ENCODE data around the gene PWWP2B.

Gene PWWP2B

DNA sequence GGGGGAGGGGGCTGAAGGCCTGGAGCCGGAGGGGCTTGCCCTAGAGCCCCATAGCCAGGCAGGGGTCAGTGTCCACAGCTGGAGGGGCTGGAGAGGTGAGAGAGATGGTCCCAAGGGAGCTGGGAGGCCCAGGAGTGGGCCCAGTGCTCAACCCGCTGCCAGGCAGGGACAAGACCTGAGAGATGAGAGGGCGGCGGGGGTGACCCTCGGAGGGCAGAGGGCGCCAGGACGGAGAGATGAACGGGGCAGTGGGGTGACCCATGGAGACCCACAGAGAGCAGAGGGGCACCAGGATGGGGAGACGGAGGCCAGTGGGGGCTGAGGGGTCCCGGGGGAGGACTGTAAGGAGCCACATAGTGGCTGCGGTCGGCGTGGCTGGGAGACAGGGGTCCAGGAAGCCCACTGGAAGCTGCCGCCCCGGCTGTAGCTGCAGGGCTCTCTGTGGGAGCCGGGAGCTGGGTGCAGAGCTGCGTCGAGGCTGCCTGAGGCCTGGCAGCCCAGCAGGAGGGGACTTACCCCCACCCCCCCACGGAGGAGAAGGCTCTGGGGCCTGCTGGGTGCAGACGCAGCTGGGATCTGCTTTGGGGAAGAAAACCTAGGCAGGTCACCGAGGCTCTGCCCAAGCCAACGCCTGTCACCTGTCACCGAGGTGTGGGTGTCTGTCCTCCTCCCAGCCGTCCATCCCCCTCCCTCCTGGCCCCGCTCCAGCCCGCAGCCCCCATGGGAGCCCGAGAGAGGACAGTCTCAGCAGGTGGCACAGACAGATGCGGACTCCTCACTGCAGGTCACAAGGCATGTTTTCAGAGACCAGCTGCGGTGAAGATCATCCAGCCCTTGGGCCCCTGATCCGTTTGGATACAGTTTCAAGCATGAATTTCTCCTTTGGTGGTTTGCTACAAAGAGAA is 25.1 kb downstream of the PWWP2B start:
- Mint-ChIP-seq H3K27me3 (no peaks in the 10 kb centered on the region), H3K4me3 (peak overlapping the region; percentile 39), H3K9me3 (no peaks in the 10 kb centered on the region), H3K4me1 (peaks cover 17% of the 10 kb centered on the region), H3K27ac (peak overlapping the region; percentile 85), H3K36me3 (no peaks in the 10 kb centered on the region)

DNA sequence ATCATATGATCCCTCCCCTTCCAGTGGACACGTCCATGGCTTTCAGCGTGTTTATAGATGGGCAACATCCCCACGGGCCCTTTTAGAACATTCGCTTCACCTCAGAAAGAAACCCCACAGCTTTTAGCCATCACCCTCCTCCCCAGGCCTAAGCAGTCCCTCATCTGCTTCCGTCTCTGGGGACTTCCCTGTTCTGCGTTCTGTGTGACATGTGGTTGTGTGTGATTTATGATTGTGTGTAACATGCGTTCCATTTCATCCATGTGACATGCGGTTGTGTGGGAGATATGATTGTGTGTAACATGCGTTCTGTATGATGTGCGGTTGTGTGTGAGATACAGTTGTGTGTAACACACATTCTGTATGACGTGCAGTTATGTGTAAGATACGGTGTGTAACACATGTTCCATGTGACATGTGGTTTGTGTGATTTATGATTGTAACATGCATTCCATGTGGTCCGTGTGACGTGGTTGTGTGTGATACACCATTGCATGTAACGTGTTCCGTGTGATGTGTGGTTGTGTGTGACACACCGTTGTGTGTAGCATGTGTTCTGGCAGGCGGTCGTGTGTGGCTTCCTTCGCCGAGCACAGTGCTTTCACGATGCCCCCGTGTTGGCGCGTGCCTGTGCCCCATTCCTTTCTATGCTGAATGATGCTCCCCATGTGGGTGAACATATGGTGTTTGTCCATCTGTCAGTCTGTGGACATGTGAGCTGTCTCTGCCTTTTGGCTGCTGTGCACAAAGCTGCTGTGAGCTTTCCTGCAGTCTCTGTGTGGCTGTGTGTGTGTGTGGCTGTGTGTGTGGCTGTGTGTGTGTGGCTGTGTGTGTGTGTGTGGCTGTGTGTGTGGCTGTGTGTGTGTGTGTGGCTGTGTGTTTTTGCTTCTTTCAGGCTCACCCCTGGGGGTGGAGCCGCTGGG is 26.2 kb downstream of the PWWP2B start:
- H3K27me3 Mint-ChIP-seq = no peaks in the 10 kb centered on the region
- peak overlapping the region; percentile 4 for H3K4me3 Mint-ChIP-seq
- H3K27ac Mint-ChIP-seq = peak overlapping the region; percentile 85
- H3K4me1 Mint-ChIP-seq = peaks cover 17% of the 10 kb centered on the region
- no peaks in the 10 kb centered on the region for H3K9me3 Mint-ChIP-seq
- no peaks in the 10 kb centered on the region for H3K36me3 Mint-ChIP-seq

DNA sequence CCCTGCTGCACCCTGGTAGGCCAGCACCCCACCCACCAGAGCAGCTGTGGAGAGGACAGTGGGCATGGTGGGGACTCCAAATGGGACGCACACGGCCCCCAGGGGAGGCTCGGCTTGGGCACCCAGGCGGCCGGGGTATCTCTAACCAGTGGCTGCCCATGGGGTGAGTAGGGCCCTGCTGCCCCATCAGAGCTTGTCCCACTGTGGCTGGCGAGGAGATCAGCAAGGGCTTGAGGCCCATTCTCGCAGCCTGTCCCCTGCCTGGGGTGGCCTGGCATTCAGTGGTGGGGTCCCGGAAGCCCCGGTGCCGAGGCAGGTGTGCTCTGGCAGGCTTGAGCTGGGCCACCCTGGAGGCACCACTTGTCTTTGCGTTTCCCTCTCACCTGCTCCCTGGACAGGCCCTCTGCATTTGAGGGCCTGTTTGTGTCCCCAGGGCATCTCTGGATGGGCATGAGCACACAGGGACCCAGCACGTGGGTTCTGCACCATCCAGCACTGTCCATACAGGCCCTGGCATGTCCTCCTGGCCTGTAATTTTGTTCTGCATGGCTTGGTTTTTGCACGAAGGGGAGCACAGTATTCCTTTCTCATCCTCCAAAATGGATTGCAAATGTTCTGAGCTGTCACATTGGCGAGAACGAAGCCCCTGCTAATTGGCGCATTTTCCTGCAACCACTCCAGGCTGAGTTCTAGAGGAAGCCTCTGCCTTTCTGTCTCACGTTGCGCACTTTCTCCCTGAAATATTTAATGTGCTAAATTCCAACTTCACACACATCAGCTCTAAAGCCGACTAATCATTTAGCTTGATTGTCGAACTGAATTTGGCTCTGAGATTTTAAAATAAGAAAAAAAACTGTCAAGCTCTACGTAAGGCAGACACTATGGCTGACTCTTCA is 27.2 kb downstream of the PWWP2B start:
- H3K36me3 Mint-ChIP-seq = no peaks in the 10 kb centered on the region
- no peak overlapping the region for H3K27ac Mint-ChIP-seq
- H3K4me3 Mint-ChIP-seq = no peak overlapping the region
- no peaks in the 10 kb centered on the region for H3K27me3 Mint-ChIP-seq
- no peaks in the 10 kb centered on the region for H3K9me3 Mint-ChIP-seq
- H3K4me1 Mint-ChIP-seq = peaks cover 17% of the 10 kb centered on the region

DNA sequence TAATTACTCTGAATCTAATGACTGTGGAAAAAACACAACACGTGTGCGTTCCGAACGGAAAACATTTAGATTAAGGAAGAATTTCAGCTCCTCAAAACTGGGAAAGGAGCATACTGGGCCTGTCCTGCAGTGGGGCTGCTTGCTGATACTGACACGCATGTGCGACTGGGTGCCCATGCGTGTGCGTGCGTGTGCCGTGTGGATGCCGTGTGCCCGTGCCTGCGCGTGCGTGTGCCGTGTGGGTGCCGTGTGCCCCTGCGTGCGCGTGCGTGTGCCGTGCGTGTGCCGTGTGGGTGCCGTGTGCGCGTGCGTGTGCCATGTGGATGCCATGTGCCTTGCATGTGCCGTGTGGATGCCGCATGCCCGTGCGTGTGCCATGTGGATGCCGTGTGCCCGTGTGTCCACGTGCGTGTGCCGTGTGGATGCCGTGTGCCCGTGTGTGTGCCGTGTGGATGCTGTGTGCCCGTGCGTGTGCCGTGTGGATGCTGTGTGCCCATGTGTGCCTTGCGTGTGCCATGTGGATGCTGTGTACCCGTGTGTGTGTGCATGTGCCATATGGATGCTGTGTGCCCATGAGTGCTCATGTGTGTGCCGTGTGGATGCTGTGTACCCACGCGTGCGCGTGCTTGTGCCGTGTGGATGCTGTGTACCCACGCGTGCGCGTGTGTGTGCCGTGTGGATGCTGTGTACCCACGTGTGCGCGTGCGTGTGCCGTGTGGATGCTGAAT is 28.2 kb downstream of the PWWP2B start:
- no peaks in the 10 kb centered on the region for H3K9me3 Mint-ChIP-seq
- no peaks in the 10 kb centered on the region for H3K27me3 Mint-ChIP-seq
- no peaks in the 10 kb centered on the region for H3K36me3 Mint-ChIP-seq
- peaks cover 19% of the 10 kb centered on the region for H3K4me1 Mint-ChIP-seq
- no peak overlapping the region for H3K4me3 Mint-ChIP-seq
- no peak overlapping the region for H3K27ac Mint-ChIP-seq

DNA sequence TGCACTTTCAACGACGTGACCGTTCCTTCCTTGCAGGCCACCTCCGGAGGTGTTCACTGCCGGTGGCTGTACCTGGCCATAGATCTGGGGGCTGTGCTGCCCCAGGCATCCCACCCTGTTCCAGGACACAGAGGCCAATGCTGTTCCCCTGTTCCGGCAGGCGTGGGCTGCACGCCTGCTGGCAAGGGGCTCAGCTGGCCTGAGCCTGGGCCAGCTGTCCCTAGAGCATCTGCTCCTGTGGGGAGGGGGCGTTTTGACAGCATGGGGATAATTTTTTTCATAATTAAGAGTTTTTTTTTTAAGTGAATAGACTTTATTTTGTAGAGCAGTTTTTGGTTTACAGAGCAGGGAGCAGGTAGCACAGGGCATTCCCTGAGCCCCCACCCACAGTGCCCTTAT is 28.8 kb downstream of the PWWP2B start:
- Mint-ChIP-seq H3K27me3 (no peaks in the 10 kb centered on the region), H3K4me3 (no peak overlapping the region), H3K4me1 (peaks cover 20% of the 10 kb centered on the region), H3K27ac (no peak overlapping the region), H3K9me3 (no peaks in the 10 kb centered on the region), H3K36me3 (no peaks in the 10 kb centered on the region)

DNA sequence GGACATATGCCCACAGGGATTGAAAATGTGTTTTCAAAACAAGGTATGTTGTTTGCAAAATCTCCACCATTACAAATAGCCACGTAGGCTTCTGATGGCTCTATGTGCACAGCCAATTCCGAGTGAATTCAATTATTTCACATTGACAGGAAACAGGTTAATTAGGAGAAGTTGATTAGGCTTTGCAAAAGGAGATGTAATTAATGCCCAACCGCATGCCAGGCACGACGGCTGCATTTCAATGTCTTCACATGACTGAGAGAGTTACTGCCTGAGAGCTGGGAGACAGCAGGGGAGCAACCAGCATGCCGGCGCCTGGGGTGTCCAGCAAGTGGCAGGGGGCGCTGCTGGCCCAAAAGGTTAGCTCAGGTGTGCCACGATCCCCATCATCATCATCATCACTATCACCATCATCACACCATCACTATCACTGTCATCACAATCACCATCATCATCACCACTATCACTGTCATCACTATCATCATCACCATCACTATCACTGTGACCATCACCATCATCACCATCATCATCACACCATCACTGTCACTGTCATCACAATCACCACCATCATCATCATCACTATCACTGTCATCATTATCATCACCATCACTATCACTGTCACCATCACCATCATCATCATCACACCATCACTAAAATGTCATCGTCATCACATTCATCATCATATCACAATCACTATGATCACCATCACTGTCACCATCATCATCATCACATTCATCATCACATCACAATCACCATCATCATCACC is 30.2 kb downstream of the PWWP2B start:
- Mint-ChIP-seq H3K4me1 (peaks cover 15% of the 10 kb centered on the region), H3K4me3 (no peak overlapping the region), H3K9me3 (no peaks in the 10 kb centered on the region), H3K36me3 (no peaks in the 10 kb centered on the region), H3K27me3 (no peaks in the 10 kb centered on the region), H3K27ac (no peak overlapping the region)

DNA sequence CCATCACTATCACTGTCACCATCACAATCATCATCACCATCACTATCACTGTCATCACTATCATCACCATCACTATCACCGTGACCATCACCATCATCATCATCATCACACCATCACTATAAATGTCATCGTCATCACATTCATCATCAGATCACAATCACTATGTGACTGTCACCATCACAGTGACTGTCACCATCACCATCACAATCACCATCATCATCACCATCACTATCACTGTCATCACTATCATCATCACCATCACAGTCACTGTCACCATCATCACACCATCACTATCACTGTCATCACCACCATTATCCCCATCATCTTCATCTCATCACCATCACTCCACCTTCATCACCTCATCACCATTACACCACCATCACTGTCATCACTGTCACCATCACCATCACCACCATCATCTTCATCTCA is 31.0 kb downstream of the PWWP2B start:
- no peak overlapping the region for H3K4me3 Mint-ChIP-seq
- H3K36me3 Mint-ChIP-seq = no peaks in the 10 kb centered on the region
- no peaks in the 10 kb centered on the region for H3K27me3 Mint-ChIP-seq
- H3K4me1 Mint-ChIP-seq = peaks cover 9% of the 10 kb centered on the region
- H3K9me3 Mint-ChIP-seq = no peaks in the 10 kb centered on the region
- H3K27ac Mint-ChIP-seq = no peak overlapping the region

DNA sequence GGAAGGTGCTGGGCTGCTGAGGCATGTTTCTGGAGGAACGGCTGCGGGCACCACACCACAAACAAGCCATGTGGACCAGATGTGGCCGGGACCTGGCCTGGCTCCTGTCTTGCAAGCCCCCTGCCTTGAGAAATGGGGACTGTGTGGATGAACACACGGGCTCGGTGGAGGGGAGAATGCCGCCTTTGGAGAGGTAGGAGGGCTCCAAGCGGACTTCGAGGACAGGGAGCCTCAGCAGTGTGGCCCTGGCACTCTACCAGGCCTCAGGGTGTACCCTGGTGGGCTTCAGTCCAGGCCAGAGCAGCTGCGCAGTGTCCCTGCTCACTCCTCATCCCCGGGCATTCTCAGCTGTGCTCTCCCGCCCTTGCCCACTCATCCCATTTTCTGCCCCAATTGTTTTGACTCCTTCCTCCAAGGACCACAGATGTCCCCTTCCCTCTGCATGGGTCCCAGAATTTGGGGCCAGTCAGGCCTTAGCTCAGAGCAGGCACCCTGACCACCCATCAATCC is 31.5 kb downstream of the PWWP2B start:
- H3K4me3 Mint-ChIP-seq = no peak overlapping the region
- H3K4me1 Mint-ChIP-seq = peaks cover 6% of the 10 kb centered on the region
- H3K27me3 Mint-ChIP-seq = no peaks in the 10 kb centered on the region
- H3K9me3 Mint-ChIP-seq = no peaks in the 10 kb centered on the region
- no peaks in the 10 kb centered on the region for H3K36me3 Mint-ChIP-seq
- no peak overlapping the region for H3K27ac Mint-ChIP-seq

DNA sequence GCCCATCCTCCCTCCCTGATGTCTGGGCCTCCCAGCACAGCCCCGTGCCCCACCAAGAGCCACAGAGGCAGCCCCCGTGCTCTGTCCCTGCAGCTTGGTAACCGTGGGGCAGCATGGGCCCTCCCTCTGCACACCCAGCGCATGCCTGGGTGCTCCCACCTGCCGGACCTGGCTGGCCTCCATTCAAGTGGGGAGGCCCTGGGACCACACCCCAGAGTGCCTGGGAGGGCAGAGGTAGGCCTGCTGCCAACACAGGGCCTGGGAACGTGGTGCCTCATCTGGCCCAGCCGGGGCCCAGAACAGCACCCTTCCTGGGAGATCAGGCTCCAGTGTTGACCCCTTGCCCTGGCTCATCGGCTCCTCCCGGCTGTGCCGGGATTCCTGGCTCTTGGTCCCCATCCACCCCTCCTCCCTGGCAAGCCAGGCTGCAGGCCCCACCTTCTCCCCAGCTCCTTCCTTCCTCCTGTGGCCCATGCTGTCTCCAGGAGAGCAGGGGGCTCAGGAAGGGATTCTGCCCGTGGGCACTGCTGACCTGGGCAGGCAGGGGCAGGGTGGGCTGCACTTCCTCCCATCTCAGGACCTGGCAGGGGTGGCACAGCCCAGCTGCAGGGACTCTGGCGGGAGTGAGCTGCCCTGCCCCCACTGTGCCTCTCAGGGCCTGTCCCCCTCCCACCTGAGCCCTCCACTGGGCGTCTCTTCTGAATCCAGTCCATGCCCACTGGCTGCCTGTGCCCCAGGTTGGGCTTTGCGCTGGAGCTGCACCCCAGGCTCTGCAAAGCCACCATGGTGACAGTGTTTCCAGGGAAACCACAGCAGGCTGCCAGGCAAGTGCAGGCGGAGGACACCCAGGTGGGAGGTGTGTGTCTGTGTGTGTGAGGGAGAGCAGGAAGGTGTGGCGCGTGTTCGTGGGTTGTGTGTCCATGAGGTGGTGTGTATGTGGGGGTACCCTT is 32.6 kb downstream of the PWWP2B start:
- Mint-ChIP-seq H3K4me3 (no peak overlapping the region), H3K36me3 (no peaks in the 10 kb centered on the region), H3K9me3 (no peaks in the 10 kb centered on the region), H3K27ac (no peak overlapping the region), H3K4me1 (peaks cover 11% of the 10 kb centered on the region), H3K27me3 (no peaks in the 10 kb centered on the region)

DNA sequence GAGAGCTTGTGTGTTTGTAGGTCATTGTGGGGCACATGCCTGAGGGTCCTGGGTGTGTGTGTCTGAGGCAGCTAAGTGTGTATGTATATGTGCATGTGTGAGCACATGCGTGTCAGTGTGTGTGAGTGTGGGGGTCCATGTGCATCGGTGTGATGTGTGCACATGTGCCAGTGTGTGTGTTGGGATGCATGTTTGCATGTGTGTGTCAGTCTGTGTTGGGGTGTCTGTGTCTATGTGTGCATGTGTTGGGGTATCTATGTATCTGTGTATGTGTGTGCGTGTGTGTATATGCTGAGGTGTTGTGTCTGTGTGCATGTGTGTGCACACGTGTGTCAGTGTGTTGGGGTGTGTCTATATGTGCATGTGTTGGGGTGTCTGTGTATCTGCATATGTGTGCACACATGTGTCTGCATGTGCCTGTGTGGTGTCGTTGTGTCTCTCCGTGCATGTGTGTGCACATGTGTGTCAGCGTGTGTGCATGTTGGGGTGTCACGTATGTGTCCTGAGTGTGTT is 33.3 kb downstream of the PWWP2B start:
- H3K27ac Mint-ChIP-seq = no peak overlapping the region
- H3K27me3 Mint-ChIP-seq = no peaks in the 10 kb centered on the region
- no peaks in the 10 kb centered on the region for H3K36me3 Mint-ChIP-seq
- H3K4me1 Mint-ChIP-seq = peaks cover 11% of the 10 kb centered on the region
- no peaks in the 10 kb centered on the region for H3K9me3 Mint-ChIP-seq
- H3K4me3 Mint-ChIP-seq = no peak overlapping the region

DNA sequence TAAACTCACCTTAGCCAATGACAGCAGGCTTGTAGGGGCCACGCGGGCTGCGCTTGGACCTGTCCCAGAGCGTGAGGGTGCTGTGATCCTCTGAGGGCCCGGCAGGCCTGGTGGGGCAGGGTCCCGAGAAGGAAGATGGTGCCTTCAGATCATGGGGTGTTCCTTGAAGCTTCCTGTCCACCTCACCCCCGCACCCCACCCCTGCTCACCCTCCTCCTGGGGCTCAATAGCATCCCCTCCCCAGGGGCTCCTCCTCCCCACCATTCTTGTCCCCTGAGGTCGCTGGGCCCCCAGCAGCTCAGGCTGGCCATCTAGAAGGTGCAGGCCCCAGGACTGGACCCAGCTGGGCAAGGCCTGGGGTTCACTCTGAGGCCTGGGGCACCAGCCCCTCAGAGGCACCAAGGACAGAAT is 33.9 kb downstream of the PWWP2B start:
- H3K27me3 Mint-ChIP-seq = no peaks in the 10 kb centered on the region
- no peak overlapping the region for H3K27ac Mint-ChIP-seq
- H3K36me3 Mint-ChIP-seq = no peaks in the 10 kb centered on the region
- H3K4me1 Mint-ChIP-seq = peaks cover 11% of the 10 kb centered on the region
- no peak overlapping the region for H3K4me3 Mint-ChIP-seq
- no peaks in the 10 kb centered on the region for H3K9me3 Mint-ChIP-seq

DNA sequence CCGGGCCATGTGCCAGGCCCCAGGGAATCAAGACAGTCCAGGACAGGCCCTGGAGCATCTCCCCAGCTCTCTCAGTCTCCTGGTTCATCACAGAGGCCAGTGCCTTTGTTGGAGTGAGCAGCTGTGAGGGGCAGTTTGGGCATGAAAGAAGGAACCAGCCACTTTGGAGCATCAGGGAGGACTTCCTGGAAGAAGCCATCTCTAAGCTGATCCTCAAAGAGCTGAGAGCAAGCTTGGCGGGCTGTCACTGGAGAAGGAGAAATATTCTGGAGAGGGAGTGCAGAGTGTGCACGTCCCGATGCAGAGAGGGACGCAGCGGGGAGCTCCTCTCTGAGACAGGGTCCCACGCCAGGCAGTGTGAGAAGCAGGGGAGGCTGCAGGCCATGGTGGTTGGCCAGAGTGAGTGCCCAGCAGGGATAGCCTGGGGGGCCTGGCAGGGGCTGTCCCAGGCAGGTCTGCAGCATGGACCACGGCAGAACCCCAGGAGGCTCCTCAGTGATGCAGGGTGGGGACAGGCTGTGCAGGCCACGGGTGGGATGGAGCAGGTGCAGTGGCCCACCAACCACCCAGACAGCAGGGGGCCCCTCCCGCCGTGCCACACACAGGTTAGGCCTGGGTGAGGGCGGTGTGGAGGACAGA is 34.7 kb downstream of the PWWP2B start:
- no peaks in the 10 kb centered on the region for H3K36me3 Mint-ChIP-seq
- H3K4me3 Mint-ChIP-seq = no peak overlapping the region
- no peaks in the 10 kb centered on the region for H3K9me3 Mint-ChIP-seq
- H3K27ac Mint-ChIP-seq = no peak overlapping the region
- no peaks in the 10 kb centered on the region for H3K27me3 Mint-ChIP-seq
- peaks cover 11% of the 10 kb centered on the region for H3K4me1 Mint-ChIP-seq

DNA sequence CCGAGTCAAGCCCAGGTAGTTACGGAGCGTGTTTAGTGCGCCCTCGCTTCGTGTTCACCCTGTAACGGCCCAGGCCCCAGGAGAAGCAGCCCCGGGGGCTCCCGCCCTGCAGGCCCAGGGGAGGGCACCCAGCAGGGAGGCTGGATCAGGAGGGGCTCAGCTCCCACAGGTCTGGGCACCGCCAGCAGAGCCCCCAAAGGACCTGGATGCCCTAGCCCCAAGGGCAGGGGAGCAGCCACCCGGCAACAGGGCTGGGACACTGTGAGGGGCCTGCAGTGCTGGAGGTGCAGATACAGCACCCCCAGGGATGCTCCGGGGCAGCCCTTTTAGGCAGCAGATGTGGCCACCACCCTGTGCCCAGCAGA is 35.2 kb downstream of the PWWP2B start:
- Mint-ChIP-seq H3K27me3 (no peaks in the 10 kb centered on the region), H3K9me3 (no peaks in the 10 kb centered on the region), H3K27ac (no peak overlapping the region), H3K36me3 (no peaks in the 10 kb centered on the region), H3K4me1 (peaks cover 11% of the 10 kb centered on the region), H3K4me3 (no peak overlapping the region)
